GM18858 (cell line): ENCODE results near the gene TRAF7.

Experiments used
- ATAC-seq: cut with Tn5 transposase; IDR thresholded peaks from one replicate; pipeline ENCODE4 v1.9.1; 2021; ENCODE audit not compliant: unreplicated experiment

Gene TRAF7

GRCh38 chr16:2147378-2147777 lies 8.2 kb upstream of the TRAF7 start:
- no peak for ATAC-seq

- ATAC-seq = no peak
These were observed 7.5 kb upstream of the TRAF7 start, which contains the start of gene RAB26 for GRCh38 chr16:2147981-2148671. TSS of gene RAB26 (plus strand) at chr16:2148625. CDS start at chr16:2148784, 159 bp downstream.

GRCh38 chr16:2148714-2149629 lies 6.6 kb upstream of the TRAF7 start:
- ATAC-seq = no peak

GRCh38 chr16:2149630-2150417 lies 5.8 kb upstream of the TRAF7 start:
- no peak for ATAC-seq

GRCh38 chr16:2150418-2151187 lies 5.0 kb upstream of the TRAF7 start:
- no peak for ATAC-seq

GRCh38 chr16:2151188-2152091 lies 4.1 kb upstream of the TRAF7 start:
- ATAC-seq = no peak

- no peak for ATAC-seq
These were observed 2.7 kb upstream of the TRAF7 start for GRCh38 chr16:2152695-2153506.

- ATAC-seq = no peak
These were observed 970 bp upstream of the TRAF7 start for GRCh38 chr16:2154533-2155090.

GRCh38 chr16:2155977-2156848 lies 631 bp downstream of the TRAF7 start:
- no peak for ATAC-seq

GRCh38 chr16:2156849-2157224 lies 1.3 kb downstream of the TRAF7 start:
- no peak for ATAC-seq

GRCh38 chr16:2157480-2158261 lies 2.1 kb downstream of the TRAF7 start:
- no peak for ATAC-seq

GRCh38 chr16:2158262-2158638 lies 2.7 kb downstream of the TRAF7 start:
- no peak for ATAC-seq

- no peak for ATAC-seq
These were observed 3.7 kb downstream of the TRAF7 start for GRCh38 chr16:2159175-2159838.

- ATAC-seq = no peak
These were observed 5.5 kb downstream of the TRAF7 start for GRCh38 chr16:2160915-2161551.

- ATAC-seq = no peak
These were observed 6.3 kb downstream of the TRAF7 start for GRCh38 chr16:2161911-2162310.

- no peak for ATAC-seq
These were observed 7.1 kb downstream of the TRAF7 start for GRCh38 chr16:2162676-2163118.
